HepG2 (cell line): ENCODE measurements around the gene ACAP2. TPM values are rescaled to one million over a fixed set of nuclear protein-coding genes. Genes with fewer than 3 reads are reported as not detected.
A peak's percentile ranks its signal among the peaks of the same experiment; 100 is the strongest.

Source experiments
- GATA4 ChIP-seq: sonication (generic); IDR thresholded peaks from 2 replicates; pipeline ENCODE4 v1.6.1; 2016; ENCODE audit warnings: antibody characterized with exemption, low read depth, borderline replicate concordance
- ISX ChIP-seq: sonication (generic); formaldehyde crosslinking; conservative IDR thresholded peaks from 2 replicates; pipeline ENCODE4 v1.5.0; 2020; ENCODE audit warnings: missing genetic modification reagents
- NFKB2 ChIP-seq: sonication (generic); formaldehyde crosslinking; IDR thresholded peaks from 2 replicates; pipeline ENCODE4 v1.4.0; 2020; ENCODE audit warnings: missing genetic modification reagents, borderline replicate concordance
- ZNF253 ChIP-seq: sonication (generic); formaldehyde crosslinking; IDR thresholded peaks from 2 replicates; pipeline ENCODE4 v1.8.0; 2022; ENCODE audit warnings: mild to moderate bottlenecking, missing genetic modification reagents, borderline replicate concordance
- ZNF274 ChIP-seq: sonication (generic); formaldehyde crosslinking; IDR thresholded peaks from 2 replicates; pipeline ENCODE4 v1.5.1; 2020; ENCODE audit warnings: mild to moderate bottlenecking, missing genetic modification reagents
- polyA plus RNA-seq, 8 experiments: library from polyadenylated mRNA; depleted of rRNA in 3 of 8; stranded (reverse) in 7 of 8; unstranded in 1 of 8; fragments of >200 nt; fragmentation: Illumina TruSeq in 4 of 8; extraction: Trizol in 4 of 8; gene quantifications; 2 replicates each; pipeline versions ENCODE4 v1.2.1 to v1.2.3, GENCODE V29; 2011 to 2016; ENCODE audit warnings: low read depth in 4 of 8, missing spikeins in 1 of 8, mixed read lengths in 1 of 8; ENCODE audit not compliant: insufficient read depth in 1 of 8
- total RNA-seq, 5 experiments: library from RNA; depleted of rRNA; stranded (reverse); fragments of >200 nt; fragmentation: Illumina TruSeq; extraction: Trizol; gene quantifications; 2 replicates each; pipeline ENCODE4 v1.2.3, GENCODE V29; 2016; ENCODE audit warnings: low read depth in 1 of 5
- TF ChIP-seq, protein P1 (sequence below): sonication (generic); formaldehyde crosslinking; IDR thresholded peaks from 2 replicates; pipeline ENCODE4 v1.8.1; 2022; ENCODE audit warnings: low read depth, mild to moderate bottlenecking, missing genetic modification reagents
- TF ChIP-seq, protein P2 (sequence below): sonication (generic); formaldehyde crosslinking; IDR thresholded peaks from 2 replicates; pipeline ENCODE4 v1.4.0; 2020; ENCODE audit warnings: mild to moderate bottlenecking, missing genetic modification reagents
- TF ChIP-seq, protein P3 (sequence below): sonication (generic); formaldehyde crosslinking; IDR thresholded peaks from 2 replicates; pipeline ENCODE4 v1.4.0; 2020; ENCODE audit warnings: mild to moderate bottlenecking, missing genetic modification reagents, borderline replicate concordance
- TF ChIP-seq, protein P4 (sequence below): sonication (generic); formaldehyde crosslinking; conservative IDR thresholded peaks from 2 replicates; pipeline ENCODE4 v1.5.0; 2020; ENCODE audit warnings: missing genetic modification reagents

ACAP2 gene
- total and polyA plus RNA-seq, 2 of the 13 experiments (the other 11 are each of a cell fraction or from before 2014, with no cell fraction given), result 7.3 to 23.9 TPM

DNA sequence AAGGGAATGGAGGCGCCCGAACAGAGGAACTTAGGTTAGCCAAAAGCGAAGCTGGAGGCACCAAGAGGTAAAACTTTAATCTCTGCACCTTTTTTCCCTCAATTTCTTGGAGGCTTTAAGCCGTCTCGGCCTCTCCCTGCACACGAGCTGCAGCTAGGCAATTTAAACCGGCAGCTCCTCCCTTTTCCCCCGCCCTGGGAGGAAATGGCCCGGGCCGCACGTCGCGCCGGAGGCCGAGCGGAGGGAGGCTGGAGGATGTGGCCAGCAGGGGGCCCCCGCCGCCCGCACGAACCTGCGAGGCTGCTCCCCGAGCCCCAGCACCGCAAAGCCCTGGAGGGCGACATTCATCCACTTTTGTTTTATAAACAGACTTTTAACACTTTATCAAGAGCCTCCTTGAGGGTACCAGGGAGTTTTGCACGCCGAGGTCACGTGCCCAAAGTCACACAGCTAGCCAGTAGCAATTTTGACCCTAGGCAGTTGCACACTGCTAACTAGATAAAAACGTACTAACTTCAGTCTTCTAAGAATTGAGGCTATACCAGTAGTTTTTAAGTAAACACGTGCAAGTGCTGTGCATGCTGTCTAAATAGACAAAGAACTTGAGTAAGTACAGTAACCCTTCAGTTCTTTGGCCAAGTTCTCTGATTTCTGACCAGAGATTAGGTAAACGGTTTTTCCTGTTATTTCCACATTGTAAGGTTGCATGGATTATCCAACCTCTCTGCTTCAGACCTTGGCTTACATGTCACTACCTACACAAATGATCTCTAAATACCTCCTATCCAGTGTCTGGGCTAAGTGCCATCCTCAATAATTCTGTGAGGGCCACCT is 171.2 kb downstream of the ACAP2 start (continued):
- TF ChIP-seq, protein P1, sequence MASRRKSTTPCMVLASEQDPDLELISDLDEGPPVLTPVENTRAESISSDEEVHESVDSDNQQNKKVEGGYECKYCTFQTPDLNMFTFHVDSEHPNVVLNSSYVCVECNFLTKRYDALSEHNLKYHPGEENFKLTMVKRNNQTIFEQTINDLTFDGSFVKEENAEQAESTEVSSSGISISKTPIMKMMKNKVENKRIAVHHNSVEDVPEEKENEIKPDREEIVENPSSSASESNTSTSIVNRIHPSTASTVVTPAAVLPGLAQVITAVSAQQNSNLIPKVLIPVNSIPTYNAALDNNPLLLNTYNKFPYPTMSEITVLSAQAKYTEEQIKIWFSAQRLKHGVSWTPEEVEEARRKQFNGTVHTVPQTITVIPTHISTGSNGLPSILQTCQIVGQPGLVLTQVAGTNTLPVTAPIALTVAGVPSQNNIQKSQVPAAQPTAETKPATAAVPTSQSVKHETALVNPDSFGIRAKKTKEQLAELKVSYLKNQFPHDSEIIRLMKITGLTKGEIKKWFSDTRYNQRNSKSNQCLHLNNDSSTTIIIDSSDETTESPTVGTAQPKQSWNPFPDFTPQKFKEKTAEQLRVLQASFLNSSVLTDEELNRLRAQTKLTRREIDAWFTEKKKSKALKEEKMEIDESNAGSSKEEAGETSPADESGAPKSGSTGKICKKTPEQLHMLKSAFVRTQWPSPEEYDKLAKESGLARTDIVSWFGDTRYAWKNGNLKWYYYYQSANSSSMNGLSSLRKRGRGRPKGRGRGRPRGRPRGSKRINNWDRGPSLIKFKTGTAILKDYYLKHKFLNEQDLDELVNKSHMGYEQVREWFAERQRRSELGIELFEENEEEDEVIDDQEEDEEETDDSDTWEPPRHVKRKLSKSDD, result no peak
- TF ChIP-seq ZNF253 (CRISPR knock-in tag) (no peak), ZNF274 (peak; percentile 58; the same call in 1 of the 2 replicates), GATA4 (no peak), NFKB2 (CRISPR knock-in tag) (peak; percentile 20; the same call in 1 of the 2 replicates), ISX (CRISPR knock-in tag) (0 out of 2 replicates have a peak, but pooled peaks have one; percentile 55)
- TF ChIP-seq, protein P2, sequence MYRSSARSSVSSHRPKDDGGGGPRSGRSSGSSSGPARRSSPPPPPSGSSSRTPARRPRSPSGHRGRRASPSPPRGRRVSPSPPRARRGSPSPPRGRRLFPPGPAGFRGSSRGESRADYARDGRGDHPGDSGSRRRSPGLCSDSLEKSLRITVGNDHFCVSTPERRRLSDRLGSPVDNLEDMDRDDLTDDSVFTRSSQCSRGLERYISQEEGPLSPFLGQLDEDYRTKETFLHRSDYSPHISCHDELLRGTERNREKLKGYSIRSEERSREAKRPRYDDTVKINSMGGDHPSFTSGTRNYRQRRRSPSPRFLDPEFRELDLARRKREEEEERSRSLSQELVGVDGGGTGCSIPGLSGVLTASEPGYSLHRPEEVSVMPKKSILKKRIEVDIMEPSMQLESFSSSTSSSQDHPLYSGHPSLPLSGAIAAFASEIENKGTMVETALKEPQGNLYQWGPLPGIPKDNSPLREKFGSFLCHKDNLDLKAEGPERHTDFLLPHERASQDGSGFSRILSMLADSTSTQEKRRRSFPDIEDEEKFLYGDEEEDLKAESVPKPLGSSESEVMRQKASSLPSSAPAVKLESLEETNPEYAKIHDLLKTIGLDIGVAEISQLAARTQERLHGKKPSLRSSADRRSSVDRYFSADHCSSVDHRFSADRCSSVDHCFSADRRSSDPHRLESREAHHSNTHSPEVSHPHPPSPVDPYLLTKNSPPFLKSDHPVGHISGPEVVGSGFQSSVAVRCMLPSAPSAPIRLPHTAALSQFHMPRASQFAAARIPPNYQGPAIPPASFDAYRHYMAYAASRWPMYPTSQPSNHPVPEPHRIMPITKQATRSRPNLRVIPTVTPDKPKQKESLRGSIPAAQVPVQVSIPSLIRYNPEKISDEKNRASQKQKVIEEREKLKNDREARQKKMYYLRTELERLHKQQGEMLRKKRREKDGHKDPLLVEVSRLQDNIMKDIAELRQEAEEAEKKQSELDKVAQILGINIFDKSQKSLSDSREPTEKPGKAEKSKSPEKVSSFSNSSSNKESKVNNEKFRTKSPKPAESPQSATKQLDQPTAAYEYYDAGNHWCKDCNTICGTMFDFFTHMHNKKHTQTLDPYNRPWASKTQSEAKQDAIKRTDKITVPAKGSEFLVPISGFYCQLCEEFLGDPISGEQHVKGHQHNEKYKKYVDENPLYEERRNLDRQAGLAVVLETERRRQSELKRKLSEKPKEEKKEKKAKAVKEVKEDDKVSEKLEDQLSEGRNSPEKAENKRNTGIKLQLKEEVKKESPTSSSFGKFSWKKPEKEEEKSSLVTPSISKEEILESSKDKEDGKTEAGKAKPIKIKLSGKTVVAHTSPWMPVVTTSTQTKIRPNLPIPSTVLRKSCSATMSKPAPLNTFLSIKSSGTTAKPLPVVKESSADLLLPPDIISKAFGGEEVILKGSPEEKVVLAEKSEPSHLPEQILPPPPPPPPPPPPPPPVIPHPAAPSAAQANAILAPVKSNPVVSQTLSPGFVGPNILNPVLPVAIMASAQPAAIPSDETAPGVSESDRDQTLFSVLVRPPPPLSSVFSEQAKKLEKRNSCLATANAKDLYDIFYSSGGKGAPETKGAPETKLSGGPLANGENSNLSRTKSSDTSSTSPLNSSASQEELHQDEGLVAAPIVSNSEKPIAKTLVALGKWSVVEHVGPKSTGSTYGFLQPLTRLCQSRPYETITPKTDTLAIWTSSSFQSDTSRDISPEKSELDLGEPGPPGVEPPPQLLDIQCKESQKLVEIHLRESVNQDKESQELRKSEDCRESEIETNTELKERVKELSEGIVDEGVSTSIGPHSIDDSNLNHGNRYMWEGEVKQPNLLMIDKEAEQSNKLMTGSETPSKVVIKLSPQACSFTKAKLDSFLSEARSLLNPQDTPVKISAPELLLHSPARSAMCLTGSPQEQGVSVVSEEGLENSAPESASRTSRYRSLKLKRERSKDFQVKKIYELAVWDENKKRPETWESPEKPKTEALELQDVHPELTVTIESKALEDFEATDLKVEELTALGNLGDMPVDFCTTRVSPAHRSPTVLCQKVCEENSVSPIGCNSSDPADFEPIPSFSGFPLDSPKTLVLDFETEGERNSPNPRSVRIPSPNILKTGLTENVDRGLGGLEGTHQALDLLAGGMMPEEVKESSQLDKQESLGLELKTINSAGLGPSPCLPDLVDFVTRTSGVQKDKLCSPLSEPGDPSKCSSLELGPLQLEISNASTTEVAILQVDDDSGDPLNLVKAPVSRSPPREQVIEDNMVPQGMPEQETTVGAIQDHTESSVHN (CRISPR knock-in tag), result 0 out of 2 replicates have a peak, but pooled peaks have one; percentile 37
- TF ChIP-seq, protein P3, sequence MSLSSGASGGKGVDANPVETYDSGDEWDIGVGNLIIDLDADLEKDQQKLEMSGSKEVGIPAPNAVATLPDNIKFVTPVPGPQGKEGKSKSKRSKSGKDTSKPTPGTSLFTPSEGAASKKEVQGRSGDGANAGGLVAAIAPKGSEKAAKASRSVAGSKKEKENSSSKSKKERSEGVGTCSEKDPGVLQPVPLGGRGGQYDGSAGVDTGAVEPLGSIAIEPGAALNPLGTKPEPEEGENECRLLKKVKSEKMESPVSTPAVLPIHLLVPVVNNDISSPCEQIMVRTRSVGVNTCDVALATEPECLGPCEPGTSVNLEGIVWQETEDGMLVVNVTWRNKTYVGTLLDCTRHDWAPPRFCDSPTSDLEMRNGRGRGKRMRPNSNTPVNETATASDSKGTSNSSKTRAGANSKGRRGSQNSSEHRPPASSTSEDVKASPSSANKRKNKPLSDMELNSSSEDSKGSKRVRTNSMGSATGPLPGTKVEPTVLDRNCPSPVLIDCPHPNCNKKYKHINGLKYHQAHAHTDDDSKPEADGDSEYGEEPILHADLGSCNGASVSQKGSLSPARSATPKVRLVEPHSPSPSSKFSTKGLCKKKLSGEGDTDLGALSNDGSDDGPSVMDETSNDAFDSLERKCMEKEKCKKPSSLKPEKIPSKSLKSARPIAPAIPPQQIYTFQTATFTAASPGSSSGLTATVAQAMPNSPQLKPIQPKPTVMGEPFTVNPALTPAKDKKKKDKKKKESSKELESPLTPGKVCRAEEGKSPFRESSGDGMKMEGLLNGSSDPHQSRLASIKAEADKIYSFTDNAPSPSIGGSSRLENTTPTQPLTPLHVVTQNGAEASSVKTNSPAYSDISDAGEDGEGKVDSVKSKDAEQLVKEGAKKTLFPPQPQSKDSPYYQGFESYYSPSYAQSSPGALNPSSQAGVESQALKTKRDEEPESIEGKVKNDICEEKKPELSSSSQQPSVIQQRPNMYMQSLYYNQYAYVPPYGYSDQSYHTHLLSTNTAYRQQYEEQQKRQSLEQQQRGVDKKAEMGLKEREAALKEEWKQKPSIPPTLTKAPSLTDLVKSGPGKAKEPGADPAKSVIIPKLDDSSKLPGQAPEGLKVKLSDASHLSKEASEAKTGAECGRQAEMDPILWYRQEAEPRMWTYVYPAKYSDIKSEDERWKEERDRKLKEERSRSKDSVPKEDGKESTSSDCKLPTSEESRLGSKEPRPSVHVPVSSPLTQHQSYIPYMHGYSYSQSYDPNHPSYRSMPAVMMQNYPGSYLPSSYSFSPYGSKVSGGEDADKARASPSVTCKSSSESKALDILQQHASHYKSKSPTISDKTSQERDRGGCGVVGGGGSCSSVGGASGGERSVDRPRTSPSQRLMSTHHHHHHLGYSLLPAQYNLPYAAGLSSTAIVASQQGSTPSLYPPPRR (CRISPR knock-in tag), result peak; percentile 60; the same call in 1 of the 2 replicates
- TF ChIP-seq, protein P4, sequence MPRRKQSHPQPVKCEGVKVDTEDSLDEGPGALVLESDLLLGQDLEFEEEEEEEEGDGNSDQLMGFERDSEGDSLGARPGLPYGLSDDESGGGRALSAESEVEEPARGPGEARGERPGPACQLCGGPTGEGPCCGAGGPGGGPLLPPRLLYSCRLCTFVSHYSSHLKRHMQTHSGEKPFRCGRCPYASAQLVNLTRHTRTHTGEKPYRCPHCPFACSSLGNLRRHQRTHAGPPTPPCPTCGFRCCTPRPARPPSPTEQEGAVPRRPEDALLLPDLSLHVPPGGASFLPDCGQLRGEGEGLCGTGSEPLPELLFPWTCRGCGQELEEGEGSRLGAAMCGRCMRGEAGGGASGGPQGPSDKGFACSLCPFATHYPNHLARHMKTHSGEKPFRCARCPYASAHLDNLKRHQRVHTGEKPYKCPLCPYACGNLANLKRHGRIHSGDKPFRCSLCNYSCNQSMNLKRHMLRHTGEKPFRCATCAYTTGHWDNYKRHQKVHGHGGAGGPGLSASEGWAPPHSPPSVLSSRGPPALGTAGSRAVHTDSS, result no peak
